T-helper 22 cell (primary cell): ENCODE data around the gene R3HCC1L.

ENCODE experiments used
- DNase-seq: peaks from one replicate; pipeline ENCODE4 v3.0.0-alpha.2; 2020; ENCODE audit warnings: low read depth

R3HCC1L gene

GRCh38 chr10:98134431-98135221, at the start of gene R3HCC1L:
R3HCC1L (plus strand) TSS chr10:98134657; CDS start chr10:98208115, 73,458 bp downstream.
- DNase-seq = peak; percentile 81

DNA sequence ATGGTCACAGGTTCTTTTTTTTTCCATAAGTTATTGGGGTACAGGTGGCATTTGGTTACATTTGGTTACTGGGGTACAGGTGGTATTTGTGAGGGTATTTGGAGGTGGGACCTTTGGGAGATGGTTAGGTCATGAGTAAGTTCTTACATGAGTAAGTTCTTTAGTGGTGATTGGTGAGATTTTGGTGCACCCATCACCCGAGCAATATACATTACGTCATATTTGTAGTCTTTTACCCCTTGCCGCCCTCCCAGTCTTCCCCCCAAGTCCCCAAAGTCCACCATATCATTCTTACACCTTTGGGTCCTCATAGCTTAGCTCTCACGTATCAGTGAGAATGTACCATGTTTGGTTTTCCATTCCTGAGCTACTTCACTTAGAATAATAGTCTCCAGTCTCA, 49.2 kb upstream of the R3HCC1L start:
- no peak for DNase-seq

- DNase-seq = no peak
Measured at GRCh38 chr10:98086837-98087708, 47.4 kb upstream of the R3HCC1L start.

DNA sequence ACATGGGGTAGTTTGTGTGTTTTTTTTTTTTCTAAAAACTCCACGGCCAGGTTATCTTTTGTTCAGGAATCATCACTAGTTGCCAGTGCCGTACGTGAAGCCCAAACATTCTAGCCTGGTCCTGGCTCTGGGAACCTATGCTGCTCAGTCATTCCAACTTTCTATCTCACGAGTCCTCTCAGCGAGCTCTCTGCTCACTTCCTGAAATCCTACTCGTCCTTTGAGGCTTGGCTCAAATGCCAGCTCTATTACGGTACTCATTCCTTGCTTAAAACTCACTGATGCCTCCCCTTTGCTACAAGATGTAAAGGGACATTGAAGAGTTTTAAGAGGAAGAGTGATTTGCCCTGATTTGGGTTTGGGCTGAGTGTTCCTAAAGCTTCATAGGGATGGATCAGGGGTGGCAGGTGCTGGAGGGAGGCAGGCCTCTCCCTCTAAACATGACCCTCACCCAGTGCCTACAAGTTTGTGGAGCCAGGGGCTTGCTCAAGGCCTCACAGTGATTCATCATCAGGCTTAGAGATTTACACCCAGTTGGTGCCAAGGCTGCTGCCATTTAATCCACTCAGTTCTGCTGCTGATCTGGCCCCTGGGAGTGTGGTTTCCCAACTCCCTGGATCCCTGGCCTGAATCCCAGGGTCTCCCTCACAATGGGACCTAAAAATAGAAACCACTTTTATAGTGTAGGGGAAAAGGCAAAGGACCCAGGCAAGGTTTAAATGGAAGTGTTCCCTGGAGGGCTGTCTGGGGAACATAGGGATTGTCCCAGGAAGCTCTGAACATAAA, 46.1 kb upstream of the R3HCC1L start:
- no peak for DNase-seq

DNA sequence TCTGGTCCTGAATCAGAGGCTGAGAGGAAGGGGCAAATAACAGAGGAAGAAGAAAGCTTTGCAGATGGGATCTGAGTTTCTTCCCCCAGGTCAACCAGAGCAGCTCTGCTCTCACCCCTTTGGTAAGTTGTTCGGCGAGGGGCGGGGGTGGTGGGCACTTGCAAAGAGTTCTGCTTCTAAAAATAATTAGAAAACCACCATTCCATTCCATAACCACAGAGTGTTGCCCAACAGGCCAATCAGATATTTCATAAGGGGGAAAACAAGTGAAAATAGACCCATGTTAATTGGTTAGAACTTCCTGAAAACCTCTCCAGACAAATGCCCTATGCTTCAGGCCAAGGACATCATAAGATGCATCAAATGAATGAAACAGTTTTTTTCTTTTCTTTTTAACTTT, 43.6 kb upstream of the R3HCC1L start:
- no peak for DNase-seq

DNA sequence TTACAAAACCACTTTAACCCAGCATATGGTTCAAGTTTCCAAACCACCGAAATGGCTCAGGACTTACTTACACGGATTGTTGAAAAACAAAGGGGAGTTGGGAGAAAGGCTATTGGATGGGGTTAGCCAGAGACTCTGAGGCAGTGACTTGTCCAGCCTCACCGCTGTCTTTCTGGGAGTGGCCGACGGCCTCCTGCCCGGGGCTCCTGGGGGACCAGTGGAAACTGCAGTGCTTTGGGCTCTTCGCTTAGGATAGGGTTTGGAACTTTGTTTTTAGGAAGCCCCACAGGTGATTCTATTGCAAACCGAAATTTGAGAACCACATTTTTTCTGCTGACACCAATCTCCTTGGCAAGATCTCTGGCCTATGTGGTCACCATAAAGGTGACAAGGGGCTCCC, 38.1 kb upstream of the R3HCC1L start:
- no peak for DNase-seq

DNA sequence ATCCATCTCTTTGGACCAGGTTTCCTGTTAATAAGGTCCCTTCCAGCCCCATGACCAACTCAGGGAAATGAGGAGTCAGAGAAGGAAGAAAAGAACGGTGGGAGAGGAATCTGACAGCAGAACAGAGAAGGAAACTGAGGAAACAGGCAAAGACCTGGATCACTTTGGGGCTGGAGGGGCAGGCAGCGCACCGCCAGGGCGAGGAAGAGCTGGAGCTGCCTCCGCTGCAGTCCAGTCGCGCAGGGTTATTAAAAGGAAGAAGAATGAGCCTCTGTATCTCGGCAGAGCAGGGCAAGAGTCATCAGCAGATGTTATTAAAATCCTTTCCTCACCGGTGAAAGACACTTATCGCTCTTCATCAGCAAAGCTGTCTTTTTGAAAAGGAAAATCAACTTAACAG, 37.7 kb upstream of the R3HCC1L start:
- no peak for DNase-seq

DNA sequence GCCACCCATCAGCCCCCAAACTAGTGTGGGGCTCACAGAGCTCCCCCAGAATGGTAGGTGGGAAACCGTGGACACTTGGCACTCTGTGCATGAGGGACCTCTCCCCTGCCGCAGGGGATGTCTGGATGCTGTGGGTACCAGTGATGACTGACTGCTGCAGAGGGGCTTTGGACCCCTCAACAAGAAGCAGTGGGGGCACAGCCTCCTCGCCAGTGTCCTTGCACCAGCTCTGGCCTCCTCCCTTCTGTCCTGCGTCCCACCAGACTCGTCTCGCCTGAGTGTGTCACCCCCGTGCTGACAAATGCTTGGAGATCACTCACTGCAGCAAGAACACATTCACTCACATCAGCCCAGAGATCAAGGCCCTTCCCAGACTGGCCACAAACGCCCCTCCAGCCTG, 37.3 kb upstream of the R3HCC1L start:
- DNase-seq = no peak

GRCh38 chr10:98097616-98098015, 36.8 kb upstream of the R3HCC1L start:
- no peak for DNase-seq

- no peak for DNase-seq
Measured at GRCh38 chr10:98098247-98098646, 36.2 kb upstream of the R3HCC1L start.

- no peak for DNase-seq
Measured at GRCh38 chr10:98100476-98100875, 34.0 kb upstream of the R3HCC1L start.

DNA sequence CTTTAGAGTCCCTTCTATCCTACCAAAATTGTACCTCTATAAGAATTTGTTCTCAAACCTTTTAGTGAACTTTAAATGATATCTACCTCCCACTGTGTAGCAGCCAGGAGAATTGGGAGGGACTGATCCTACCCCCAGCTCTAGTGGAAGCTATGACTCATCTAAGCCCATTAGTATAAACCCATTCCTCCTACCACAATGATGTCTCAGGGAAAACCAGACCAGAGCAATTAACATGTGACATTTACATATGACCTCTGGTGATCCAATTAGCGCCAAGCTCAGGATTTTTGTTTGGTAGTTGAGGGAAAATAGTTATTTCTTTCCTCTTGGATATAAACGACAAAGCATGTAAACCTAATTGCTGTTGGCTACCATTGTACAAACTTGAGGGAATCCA, 33.1 kb upstream of the R3HCC1L start:
- DNase-seq = no peak

GRCh38 chr10:98104125-98104524, 30.3 kb upstream of the R3HCC1L start:
- no peak for DNase-seq

- DNase-seq = no peak
Measured at GRCh38 chr10:98106531-98106930, 27.9 kb upstream of the R3HCC1L start.

DNA sequence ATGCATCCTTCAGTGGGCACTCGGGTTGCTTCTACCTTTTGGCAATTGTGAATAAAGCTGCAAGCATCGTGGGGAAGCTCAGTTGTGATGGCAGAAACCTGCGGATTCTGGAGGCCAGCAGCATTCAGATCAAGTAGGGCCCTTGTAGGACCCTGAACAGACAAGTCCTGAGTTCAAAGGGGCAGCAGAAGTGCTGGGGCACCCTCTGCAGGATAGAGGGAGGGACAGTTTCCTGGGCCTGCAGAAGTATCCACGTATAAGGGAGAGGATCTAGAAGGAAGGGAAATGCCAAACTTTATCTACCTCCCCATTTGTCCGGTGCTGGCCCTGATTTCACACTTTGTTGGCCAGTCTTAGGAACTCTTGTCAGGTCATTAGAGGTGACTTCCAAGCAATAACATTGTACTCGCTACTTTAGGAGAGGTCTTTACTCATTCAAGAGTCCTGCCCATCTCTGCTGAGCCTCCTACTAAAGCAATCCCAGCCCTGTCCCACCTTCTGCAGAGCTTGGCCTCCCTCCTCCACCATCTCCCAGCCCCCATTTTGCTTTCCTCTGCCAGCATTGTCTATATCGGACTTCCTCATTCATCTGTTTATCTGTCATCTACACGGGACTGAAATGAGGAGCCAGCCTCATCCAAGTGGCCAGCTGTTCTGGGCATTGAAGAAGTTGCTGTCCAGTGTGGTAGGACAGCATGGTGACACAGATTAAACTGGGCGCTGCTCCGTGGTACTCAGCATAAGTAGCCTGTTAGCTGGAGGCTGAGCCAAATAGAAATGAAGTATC, 26.6 kb upstream of the R3HCC1L start:
- DNase-seq = no peak

DNA sequence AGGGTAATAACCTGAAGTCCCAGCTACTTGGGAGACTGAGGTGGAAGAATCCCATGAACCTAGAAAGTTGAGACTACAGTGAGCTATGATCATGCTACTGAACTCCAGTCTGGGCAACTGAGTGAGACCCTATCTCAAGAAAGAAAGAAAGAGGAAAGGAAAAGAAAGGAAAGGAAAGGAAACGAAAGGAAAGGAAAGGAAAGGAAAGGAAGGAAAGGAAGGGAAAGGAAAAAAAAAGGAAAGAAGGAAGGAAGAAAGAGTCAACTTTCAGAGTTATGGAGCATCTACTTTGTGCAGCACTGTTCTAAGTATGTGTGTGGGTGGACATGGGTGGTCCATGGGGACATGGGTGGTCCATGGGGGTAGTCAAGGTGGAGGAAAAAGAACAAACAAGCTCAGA, 24.1 kb upstream of the R3HCC1L start:
- DNase-seq = no peak

DNA sequence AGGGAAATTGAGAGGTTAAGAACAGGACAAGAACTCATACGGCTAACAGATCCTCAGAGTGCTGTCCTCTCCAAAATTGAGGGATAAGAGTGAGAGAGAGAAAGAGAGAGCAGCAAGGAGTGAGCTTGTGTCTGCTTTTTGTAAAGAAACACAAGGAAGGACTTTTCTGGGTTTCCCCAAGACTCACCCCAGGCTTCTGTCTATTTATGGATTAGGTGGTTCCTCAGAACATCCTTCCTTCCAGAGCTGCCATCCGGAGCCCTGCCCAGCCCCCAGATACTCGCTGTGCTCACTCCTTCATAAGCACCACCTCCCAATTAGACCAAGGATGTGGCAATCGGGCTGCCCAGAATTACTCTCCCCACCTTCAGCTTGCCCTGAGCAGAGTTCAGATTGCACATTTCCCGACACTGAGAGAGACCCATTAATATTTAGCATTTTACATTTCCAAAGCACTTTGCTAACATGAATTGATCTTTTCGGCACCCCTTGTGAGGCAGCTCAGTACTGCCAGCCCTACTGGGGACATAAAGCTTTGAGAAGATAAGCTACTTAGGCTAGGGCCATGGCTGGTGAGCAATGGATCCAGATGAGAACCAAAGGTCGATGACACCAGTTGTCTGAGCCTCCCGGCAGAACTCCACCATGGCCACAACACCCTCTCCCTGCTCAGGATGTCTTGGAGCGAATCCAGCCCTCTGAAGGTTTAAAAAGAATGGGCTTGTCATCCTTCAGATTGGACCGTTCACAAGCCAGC, 19.2 kb upstream of the R3HCC1L start:
- no peak for DNase-seq

DNA sequence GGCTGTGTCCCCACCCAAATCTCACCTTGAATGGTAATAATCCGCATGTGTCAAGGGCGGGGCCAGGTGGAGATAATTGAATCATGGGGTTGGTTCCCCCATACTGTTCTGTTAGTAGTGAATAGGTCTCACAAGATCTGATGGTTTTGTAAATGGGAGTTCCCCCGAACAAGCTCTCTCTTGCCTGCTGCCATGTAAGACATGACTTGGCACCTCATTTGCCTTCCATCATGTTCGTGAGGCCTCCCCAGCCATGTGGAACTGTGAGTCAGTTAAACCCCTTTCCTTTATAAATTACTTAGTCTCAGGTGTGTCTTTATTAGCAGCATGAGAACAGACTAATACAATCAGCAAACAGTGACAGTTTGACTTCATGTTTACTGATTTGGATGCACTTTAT, 14.6 kb upstream of the R3HCC1L start:
- DNase-seq = no peak

DNA sequence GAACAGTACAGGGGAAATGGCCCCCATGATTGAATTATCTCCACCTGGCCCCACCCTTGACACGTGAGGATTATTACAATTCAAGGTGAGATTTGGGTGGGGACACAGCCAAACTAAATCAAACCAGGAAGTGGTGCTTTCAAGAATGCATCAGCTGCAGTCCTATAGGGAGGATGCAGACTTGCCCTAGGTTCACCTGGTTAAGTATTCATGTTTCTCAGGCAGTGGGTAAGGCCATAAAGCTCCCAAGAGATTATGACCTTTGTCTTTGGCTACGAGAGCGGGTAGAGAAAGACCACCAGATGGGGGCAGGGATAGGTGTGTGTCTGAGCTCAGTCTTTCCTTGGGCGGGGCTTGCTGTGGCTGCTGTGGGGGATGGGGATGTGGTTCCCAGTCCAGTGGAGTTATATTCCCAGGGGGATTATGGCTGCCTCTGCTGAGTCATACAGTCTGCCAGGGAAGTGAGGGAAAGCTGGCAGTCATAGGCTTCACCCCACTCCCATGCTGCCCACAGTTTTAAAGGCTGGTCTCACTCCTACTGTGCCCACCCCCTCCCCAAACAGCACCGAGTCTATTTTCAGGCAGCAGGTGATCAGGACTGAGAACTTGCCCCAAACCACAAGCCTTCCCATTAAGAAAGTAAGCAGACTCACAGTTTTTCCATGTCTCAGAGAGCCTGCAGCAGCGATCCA, 8.4 kb upstream of the R3HCC1L start:
- DNase-seq = no peak

GRCh38 chr10:98128802-98129201, 5.7 kb upstream of the R3HCC1L start:
- DNase-seq = no peak
